SU-DHL-6 (cell line): ENCODE results near the gene TCF4.

ENCODE experiments used
- H2AFZ ChIP-seq: fragments of 200-600 bp; sonication (generic); 2 replicates; pipeline ENCODE4 v1.6.1; 2014; ENCODE audit warnings: low read depth, mild to moderate bottlenecking, moderate library complexity, mixed read lengths, antibody characterized with exemption, low read length; ENCODE audit not compliant: severe bottlenecking
- H3F3A ChIP-seq: fragments of 200-600 bp; shearing (Covaris generic); 2 replicates; pipeline ENCODE4 v1.6.0; 2016; ENCODE audit warnings: antibody characterized with exemption, mild to moderate bottlenecking; ENCODE audit not compliant: insufficient read depth
- H3K27ac ChIP-seq: fragments of 200-600 bp; sonication (generic); 2 replicates; pipeline ENCODE4 v1.5.1; 2016; ENCODE audit warnings: low read depth, mild to moderate bottlenecking, low read length, moderate library complexity, mixed read lengths
- H3K27me3 ChIP-seq: fragments of 200-600 bp; sonication (generic), shearing (Covaris generic); 2 replicates; pipeline ENCODE4 v1.6.0; 2014; ENCODE audit warnings: mild to moderate bottlenecking, low read length
- H3K36me3 ChIP-seq: fragments of 200-600 bp; sonication (generic); 2 replicates; pipeline ENCODE4 v1.6.1; 2014; ENCODE audit warnings: mild to moderate bottlenecking, low read length, mixed read lengths
- H3K4me2 ChIP-seq: fragments of 300-600, 200-600 bp; shearing (Covaris generic), sonication (generic); 2 replicates; pipeline ENCODE4 v1.6.0; 2014; ENCODE audit warnings: low read length, low read depth, mild to moderate bottlenecking; ENCODE audit not compliant: poor library complexity, severe bottlenecking
- H3K4me3 ChIP-seq: fragments of 200-600 bp; sonication (generic); 2 replicates; pipeline ENCODE4 v1.5.1; 2014; ENCODE audit warnings: antibody characterized with exemption, low read length, mild to moderate bottlenecking, mixed read lengths; ENCODE audit not compliant: insufficient read depth, poor library complexity, severe bottlenecking
- H3K79me2 ChIP-seq: fragments of 200-600 bp; sonication (generic); 2 replicates; pipeline ENCODE4 v1.6.1; 2014; ENCODE audit warnings: mild to moderate bottlenecking, low read length, moderate library complexity; ENCODE audit not compliant: insufficient read depth
- H3K9ac ChIP-seq: fragments of 200-600 bp; sonication (generic); 2 replicates; pipeline ENCODE4 v1.7.0; 2014; ENCODE audit warnings: mild to moderate bottlenecking, low read length
- H3K9me2 ChIP-seq: fragments of 200-600 bp; sonication (generic); replicated peaks from 2 replicates; pipeline ENCODE4 v1.6.1; 2014; ENCODE audit warnings: low read length; ENCODE audit not compliant: insufficient read depth
- H3K9me3 ChIP-seq: fragments of 200-600 bp; sonication (generic); 2 replicates; pipeline ENCODE4 v1.6.1; 2014; ENCODE audit warnings: low read length, mixed read lengths; ENCODE audit not compliant: insufficient read depth
- H4K20me1 ChIP-seq: fragments of 200-600 bp; sonication (generic); 2 replicates; pipeline ENCODE4 v1.6.1; 2014; ENCODE audit warnings: low read depth, mild to moderate bottlenecking, antibody characterized with exemption, low read length, moderate library complexity, mixed read lengths
- EZH2phosphoT487 ChIP-seq: fragments of 200-600 bp; sonication (generic), shearing (Covaris generic); conservative IDR thresholded peaks from 2 replicates; pipeline ENCODE4 v1.6.1; 2018; ENCODE audit warnings: mild to moderate bottlenecking, antibody characterized with exemption, low read length, moderate library complexity, mixed read lengths
- TF ChIP-seq, protein P1 (sequence below): fragments of 200-600 bp; sonication (generic); IDR thresholded peaks from one replicate; pipeline ENCODE4 v1.5.1; 2017; ENCODE audit warnings: antibody characterized with exemption, mild to moderate bottlenecking, low read length, moderate library complexity; ENCODE audit not compliant: insufficient read depth, poor library complexity, severe bottlenecking

Gene TCF4

DNA sequence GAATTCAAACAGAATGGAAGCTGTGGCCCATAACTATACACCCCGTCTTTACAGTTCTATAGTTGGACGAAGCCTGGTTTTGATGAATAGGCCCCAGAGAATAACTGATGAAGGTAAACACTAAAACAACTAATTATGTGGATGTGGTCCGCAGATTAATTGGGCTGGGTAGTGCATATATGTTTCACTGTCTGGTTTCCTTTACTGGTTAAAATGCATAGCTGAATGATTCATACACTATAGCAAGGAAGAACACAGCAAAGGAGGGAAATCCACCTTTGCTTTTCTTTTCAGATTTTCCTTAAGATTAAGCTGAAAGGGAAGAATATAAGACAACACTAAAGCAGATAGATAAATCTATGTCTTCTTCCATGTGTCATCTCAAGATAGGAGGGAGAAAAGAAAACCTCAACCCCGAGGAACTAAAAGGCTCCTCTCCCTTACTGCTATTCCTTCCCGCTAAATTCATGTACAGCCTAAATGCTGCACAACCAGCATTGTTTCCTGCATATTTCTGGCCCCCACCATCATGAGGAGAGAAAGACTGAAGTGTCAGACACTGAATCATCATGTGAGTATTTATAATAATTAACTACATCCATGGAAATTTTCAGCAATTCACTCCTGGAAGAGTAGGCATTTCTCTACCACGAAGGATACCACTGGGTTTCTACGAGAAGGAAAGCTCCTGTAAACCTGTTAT lies 331.6 kb downstream of the TCF4 start:
- H3K36me3 ChIP-seq, result no peaks in the 10 kb centered on the region
- TF ChIP-seq, protein P1, sequence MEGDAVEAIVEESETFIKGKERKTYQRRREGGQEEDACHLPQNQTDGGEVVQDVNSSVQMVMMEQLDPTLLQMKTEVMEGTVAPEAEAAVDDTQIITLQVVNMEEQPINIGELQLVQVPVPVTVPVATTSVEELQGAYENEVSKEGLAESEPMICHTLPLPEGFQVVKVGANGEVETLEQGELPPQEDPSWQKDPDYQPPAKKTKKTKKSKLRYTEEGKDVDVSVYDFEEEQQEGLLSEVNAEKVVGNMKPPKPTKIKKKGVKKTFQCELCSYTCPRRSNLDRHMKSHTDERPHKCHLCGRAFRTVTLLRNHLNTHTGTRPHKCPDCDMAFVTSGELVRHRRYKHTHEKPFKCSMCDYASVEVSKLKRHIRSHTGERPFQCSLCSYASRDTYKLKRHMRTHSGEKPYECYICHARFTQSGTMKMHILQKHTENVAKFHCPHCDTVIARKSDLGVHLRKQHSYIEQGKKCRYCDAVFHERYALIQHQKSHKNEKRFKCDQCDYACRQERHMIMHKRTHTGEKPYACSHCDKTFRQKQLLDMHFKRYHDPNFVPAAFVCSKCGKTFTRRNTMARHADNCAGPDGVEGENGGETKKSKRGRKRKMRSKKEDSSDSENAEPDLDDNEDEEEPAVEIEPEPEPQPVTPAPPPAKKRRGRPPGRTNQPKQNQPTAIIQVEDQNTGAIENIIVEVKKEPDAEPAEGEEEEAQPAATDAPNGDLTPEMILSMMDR, result no peak
- no peak for TF ChIP-seq EZH2phosphoT487
- no peak overlapping the region for H3K27ac ChIP-seq
- no peaks in the 10 kb centered on the region for H4K20me1 ChIP-seq
- H3K9ac ChIP-seq, result no peak overlapping the region
- H3K9me2 ChIP-seq, result no peaks in the 10 kb centered on the region
- no peak overlapping the region for H3K4me3 ChIP-seq
- no peaks in the 10 kb centered on the region for H3F3A ChIP-seq
- no peaks in the 10 kb centered on the region for H3K9me3 ChIP-seq
- no peaks in the 10 kb centered on the region for H3K79me2 ChIP-seq
- no peaks in the 10 kb centered on the region for H3K27me3 ChIP-seq
- H2AFZ ChIP-seq, result no peak overlapping the region
- H3K4me2 ChIP-seq, result no peak overlapping the region

DNA sequence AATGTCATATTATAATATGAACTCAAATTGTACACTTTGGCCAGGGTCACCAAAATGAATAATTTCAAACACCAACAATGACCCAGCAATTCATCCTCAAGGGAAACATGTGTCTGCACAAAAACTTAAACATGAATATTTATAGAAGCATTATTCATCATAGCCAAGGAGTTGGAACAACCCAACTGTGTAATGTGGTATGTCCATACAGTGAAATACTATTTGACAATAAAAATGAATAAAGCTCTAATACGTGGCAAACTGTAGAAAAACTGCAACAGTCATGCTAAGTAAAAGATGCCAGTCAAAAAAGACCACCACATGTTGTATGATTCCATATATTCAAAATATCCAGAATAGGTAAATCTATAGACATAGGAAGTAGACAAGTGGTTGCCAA lies 334.2 kb downstream of the TCF4 start:
- no peak overlapping the region for H3K27ac ChIP-seq
- no peak overlapping the region for H3K4me3 ChIP-seq
- no peak overlapping the region for H3K4me2 ChIP-seq
- H3K27me3 ChIP-seq, result no peaks in the 10 kb centered on the region
- H3K36me3 ChIP-seq, result no peaks in the 10 kb centered on the region
- H3F3A ChIP-seq, result no peaks in the 10 kb centered on the region
- H3K9me3 ChIP-seq, result no peaks in the 10 kb centered on the region
- H3K9me2 ChIP-seq, result no peaks in the 10 kb centered on the region
- H3K79me2 ChIP-seq, result no peaks in the 10 kb centered on the region
- no peak overlapping the region for H3K9ac ChIP-seq
- H4K20me1 ChIP-seq, result no peaks in the 10 kb centered on the region
- TF ChIP-seq, protein P1, result no peak
- TF ChIP-seq EZH2phosphoT487, result no peak
- H2AFZ ChIP-seq, result no peak overlapping the region

DNA sequence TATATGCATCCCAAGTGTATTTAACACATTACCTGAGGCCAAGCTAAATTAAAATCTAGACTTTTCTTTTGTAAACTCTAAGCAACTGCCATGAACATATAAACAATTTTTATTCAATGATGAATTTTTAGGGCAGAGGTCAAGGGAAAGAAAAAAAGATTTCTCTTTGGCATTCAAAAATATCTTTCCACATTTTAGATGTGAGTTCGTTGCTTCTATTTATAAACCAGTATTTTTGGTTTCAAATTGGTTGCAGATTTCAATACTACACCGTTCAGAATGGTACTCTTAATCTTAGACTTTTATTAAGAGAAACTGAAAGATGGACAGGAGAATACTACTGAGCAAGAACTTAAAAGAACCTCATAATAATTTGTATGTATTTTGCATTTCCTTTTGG lies 335.1 kb downstream of the TCF4 start:
- Histone ChIP-seq H4K20me1 (no peaks in the 10 kb centered on the region), H2AFZ (no peak overlapping the region), H3K9me3 (no peaks in the 10 kb centered on the region), H3K9ac (no peak overlapping the region), H3K79me2 (no peaks in the 10 kb centered on the region), H3K4me2 (no peak overlapping the region), H3K27ac (no peak overlapping the region), H3K36me3 (no peaks in the 10 kb centered on the region), H3K9me2 (no peaks in the 10 kb centered on the region), H3F3A (no peaks in the 10 kb centered on the region), H3K27me3 (no peaks in the 10 kb centered on the region), H3K4me3 (no peak overlapping the region)
- TF ChIP-seq, protein P1, result no peak
- no peak for TF ChIP-seq EZH2phosphoT487
